Kidney (tissue), 14 donors: Measurements from ENCODE around the gene IZUMO1R. TPM values are rescaled to one million over a fixed set of nuclear protein-coding genes. Genes with fewer than 3 reads are reported as not detected.
"Not testable (repeated sequence)": the region's sequence is repeated elsewhere in the genome, so short reads cannot be mapped to it uniquely, and the experiment has no call there.

Source experiments
- DNase-seq, 5 donors: peaks; one replicate each; pipeline ENCODE4 v3.0.0-alpha.2; 2013 to 2020
- FAIRE-seq: peaks from 2 replicates; lab custom pipeline; 2012; peaks lifted over from hg19 to GRCh38; lab: Jason Lieb, UNC
- H3K27ac ChIP-seq, 2 donors: one replicate each; pipeline ENCODE4 v1.7.0; 2013; ENCODE audit warnings: low read depth in 2 of 2, low read length in 2 of 2, inconsistent platforms in 1 of 2
- H3K27me3 ChIP-seq: one replicate; pipeline ENCODE4 v1.7.1; 2013; ENCODE audit warnings: low read length, inconsistent platforms; ENCODE audit not compliant: control insufficient read depth, insufficient read depth
- H3K36me3 ChIP-seq, 3 donors: one replicate each; pipeline versions ENCODE4 v1.7.0 to v1.7.1; 2013; ENCODE audit warnings: low read length in 3 of 3, control low read depth in 1 of 3, inconsistent platforms in 1 of 3; ENCODE audit not compliant: insufficient read depth in 3 of 3, control insufficient read depth in 2 of 3
- H3K4me1 ChIP-seq, 3 donors: one replicate each; pipeline versions ENCODE4 v1.7.0 to v1.7.1; 2013; ENCODE audit warnings: low read length in 3 of 3, inconsistent platforms in 1 of 3, low read depth in 1 of 3; ENCODE audit not compliant: control insufficient read depth in 2 of 3, insufficient read depth in 2 of 3
- H3K4me3 ChIP-seq, 3 donors: one replicate each; pipeline versions ENCODE4 v1.7.0 to v1.8.1; 2013; ENCODE audit warnings: low read length in 3 of 3, control low read depth in 1 of 3, inconsistent platforms in 1 of 3
- H3K9ac ChIP-seq, 3 donors: one replicate each; pipeline versions ENCODE4 v1.7.0 to v1.7.1; 2013; ENCODE audit warnings: low read length in 3 of 3, control low read depth in 1 of 3, inconsistent platforms in 1 of 3
- H3K9me3 ChIP-seq, 3 donors: one replicate each; pipeline versions ENCODE4 v1.7.0 to v1.7.1; 2013; ENCODE audit warnings: low read length in 3 of 3, control low read depth in 1 of 3, inconsistent platforms in 1 of 3; ENCODE audit not compliant: control insufficient read depth in 2 of 3, insufficient read depth in 1 of 3
- CTCF ChIP-seq: IDR thresholded peaks from 3 replicates; pipeline ENCODE4 v1.5.1; 2012; ENCODE audit warnings: mild to moderate bottlenecking, moderate library complexity, borderline replicate concordance; ENCODE audit not compliant: insufficient read depth; ENCODE audit errors: extremely low read depth
- intact Hi-C: fragments of 100-400 bp; cut with DNase I; formaldehyde crosslinking; loops from one replicate; pipeline ENCODE4 v1.11.1; 2022
- polyA plus RNA-seq: library from polyadenylated mRNA; stranded (reverse); fragments of 350-450 nt; fragmentation: Illumina TruSeq; extraction: RNeasy Lipid Tissue Mini Kit (QIAGEN cat#74804); gene quantifications from one replicate; pipeline ENCODE4 v1.2.3, GENCODE V29; 2014; ENCODE audit warnings: low read depth, low replicate concordance; ENCODE audit not compliant: insufficient read depth
- total RNA-seq: library from RNA; stranded (reverse); fragmentation: NEBNext Ultra II Directional; extraction: Animal tissue kit (Norgen Biotek cat#: 25700); gene quantifications from one replicate; pipeline ENCODE4 v1.2.1, GENCODE V29; 2021
- donor health status: control.
- donor health status: control.
- donor health status: control.
- donor health status: control.
- donor health status: control.
- donor health status: DM: yes; HTN: yes; CAD: no.
- donor health status: Normal renal cell carcinoma (clear cell type).

IZUMO1R gene
- total and polyA plus RNA-seq, 2 donors from 2014 or later, result not detected

GRCh38 chr11:94275961-94276360, 28.4 kb upstream of the IZUMO1R start:
- Histone ChIP-seq H3K4me1 (no peaks in the 10 kb centered on the region), H3K9me3 (no peaks in the 10 kb centered on the region), H3K27me3 (no peaks in the 10 kb centered on the region), H3K4me3 (no peak overlapping the region), H3K27ac (no peak overlapping the region), H3K36me3 (no peaks in the 10 kb centered on the region), H3K9ac (no peak overlapping the region)
- TF ChIP-seq CTCF, result no peak
- DNase-seq, result no peak
- FAIRE-seq, result no peak
- intact Hi-C loops, result no loop called here

- no peak for FAIRE-seq
- TF ChIP-seq CTCF, result no peak
- Histone ChIP-seq H3K4me3 (no peak overlapping the region), H3K36me3 (no peaks in the 10 kb centered on the region), H3K27ac (no peak overlapping the region), H3K4me1 (no peaks in the 10 kb centered on the region), H3K9ac (no peak overlapping the region), H3K9me3 (no peaks in the 10 kb centered on the region), H3K27me3 (no peaks in the 10 kb centered on the region)
- intact Hi-C loops, result no loop called here
- DNase-seq, result no peak
Observed at GRCh38 chr11:94276943-94277342, 27.4 kb upstream of the IZUMO1R start.

GRCh38 chr11:94278207-94278606, 26.2 kb upstream of the IZUMO1R start:
- H3K4me3 ChIP-seq, result not testable (repeated sequence)

GRCh38 chr11:94279996-94280395, 24.4 kb upstream of the IZUMO1R start:
- intact Hi-C loops, result no loop called here
- no peaks in the 10 kb centered on the region for H3K36me3 ChIP-seq
- no peak for FAIRE-seq

More at GRCh38 chr11:94278207-94278606, 26.2 kb upstream of the IZUMO1R start:
- FAIRE-seq, H3K27me3 ChIP-seq, H3K9ac ChIP-seq, H3K9me3 ChIP-seq, H3K27ac ChIP-seq, H3K4me1 ChIP-seq, intact Hi-C loops, H3K36me3 ChIP-seq: not testable (repeated sequence)
- peak in 1 of 5 donors; percentile 9 for DNase-seq

More at GRCh38 chr11:94279996-94280395, 24.4 kb upstream of the IZUMO1R start:
- Histone ChIP-seq H3K9me3 (no peaks in the 10 kb centered on the region), H3K27ac (no peak overlapping the region), H3K4me1 (no peaks in the 10 kb centered on the region), H3K27me3 (no peaks in the 10 kb centered on the region), H3K4me3 (no peak overlapping the region), H3K9ac (no peak overlapping the region)
- no peak for TF ChIP-seq CTCF
- no peak for DNase-seq
